Activated T-cell treated with anti-CD3 and anti-CD28 coated beads, Interleukin-2, amount 50 U/mL, for 72 hours (primary cell): ENCODE data around the gene KIF21A. TPM values are rescaled to one million over a fixed set of nuclear protein-coding genes. Genes with fewer than 3 reads are reported as not detected.

Experiments used
- ATAC-seq, 2 donors: fragments of 150-1000 bp; cut with Tn5 transposase; replicated peaks in 1 of 2; 2 replicates each; pipeline ENCODE4 v1.10.0; 2021; ENCODE audit warnings: moderate library complexity in 2 of 2, mild to moderate bottlenecking in 1 of 2
- DNase-seq, 2 donors: peaks; one replicate each; pipeline ENCODE4 v3.0.0; 2021 to 2022; ENCODE audit warnings: mixed read lengths in 1 of 2
- H3K27ac Mint-ChIP-seq: one replicate; pipeline ENCODE4 v1.8.0; 2022; ENCODE audit warnings: mild to moderate bottlenecking, moderate library complexity, mixed read lengths
- H3K27me3 Mint-ChIP-seq: one replicate; pipeline ENCODE4 v1.8.0; 2022; ENCODE audit warnings: low read depth, mixed read lengths
- H3K36me3 Mint-ChIP-seq, 2 donors: one replicate each; pipeline ENCODE4 v1.8.0; 2022; ENCODE audit warnings: mixed read lengths in 2 of 2, mild to moderate bottlenecking in 1 of 2; ENCODE audit not compliant: insufficient read depth in 2 of 2
- H3K4me1 Mint-ChIP-seq: one replicate; pipeline ENCODE4 v1.8.0; 2022; ENCODE audit warnings: low read depth, mixed read lengths
- H3K4me3 Mint-ChIP-seq, 2 donors: one replicate each; pipeline ENCODE4 v1.8.0; 2022; ENCODE audit warnings: mild to moderate bottlenecking in 2 of 2, mixed read lengths in 2 of 2, moderate library complexity in 2 of 2
- H3K9me3 Mint-ChIP-seq, 2 donors: one replicate each; pipeline ENCODE4 v1.8.0; 2022; ENCODE audit warnings: mixed read lengths in 2 of 2
- total RNA-seq, 2 donors: library from RNA; stranded (reverse); gene quantifications; one replicate each; pipeline ENCODE4 v1.2.3, GENCODE V29; 2022

KIF21A gene
- total RNA-seq, 2 donors from 2014 or later: 24.8 to 26.4 TPM

DNA sequence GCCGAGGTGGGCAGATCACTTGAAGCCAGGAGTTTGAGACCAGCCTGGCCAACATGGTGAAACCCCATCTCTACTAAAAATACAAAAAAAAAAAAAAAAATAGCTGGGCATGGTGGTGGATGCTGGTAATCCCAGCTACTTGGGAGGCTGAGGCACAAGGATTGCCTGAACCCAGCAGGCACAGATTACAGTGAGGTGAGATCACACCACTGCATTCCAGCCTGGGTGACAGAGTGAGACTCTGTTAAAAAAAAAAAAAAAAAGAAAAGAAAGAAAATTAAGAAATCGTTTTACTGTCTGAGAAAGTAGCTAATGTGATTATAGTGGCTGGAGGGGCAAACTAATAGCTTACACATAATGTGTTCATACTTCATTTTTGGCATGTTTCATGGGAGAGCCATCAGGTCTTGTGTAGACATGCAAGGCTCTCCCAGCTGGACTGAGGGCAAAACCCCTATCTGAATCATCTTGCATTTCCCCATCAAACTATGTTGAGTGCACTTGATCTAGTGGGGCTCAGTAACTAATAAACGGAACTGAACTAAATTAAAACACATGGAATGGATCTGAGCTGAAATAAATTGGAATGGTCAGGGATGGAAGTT, 16.2 kb downstream of the KIF21A start:
- Mint-ChIP-seq H3K27ac (no peak overlapping the region), H3K36me3 (no peaks in the 10 kb centered on the region), H3K4me3 (no peak overlapping the region), H3K27me3 (no peaks in the 10 kb centered on the region), H3K9me3 (no peaks in the 10 kb centered on the region), H3K4me1 (no peaks in the 10 kb centered on the region)
- no peak for ATAC-seq
- no peak for DNase-seq

DNA sequence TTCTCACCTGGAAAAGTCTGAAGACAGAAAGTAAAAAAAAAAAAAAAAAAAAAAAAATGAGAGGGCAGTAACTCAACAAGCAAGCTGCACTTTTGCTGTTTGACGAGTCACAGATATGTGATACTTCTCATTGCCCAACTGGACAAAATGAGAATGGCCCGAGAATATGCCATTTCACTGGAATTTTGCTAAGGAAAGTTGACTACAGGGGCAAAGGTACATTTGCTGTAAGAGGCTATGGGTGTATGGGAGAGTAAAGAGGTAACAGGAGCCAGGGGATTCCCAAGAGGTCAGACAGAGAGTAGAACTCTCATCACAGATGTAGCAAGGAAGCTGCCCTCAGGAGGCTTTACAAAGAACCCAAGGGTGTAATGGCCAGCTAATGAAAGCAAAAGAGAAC, 22.9 kb downstream of the KIF21A start:
- H3K4me1 Mint-ChIP-seq: peaks cover 5% of the 10 kb centered on the region
- no peak overlapping the region for H3K4me3 Mint-ChIP-seq
- ATAC-seq: no peak
- H3K27ac Mint-ChIP-seq: no peak overlapping the region
- DNase-seq: no peak
- peaks cover 3 to 5% of the 10 kb centered on the region in 2 donors for H3K9me3 Mint-ChIP-seq
- peaks cover 3 to 7% of the 10 kb centered on the region in 2 donors for H3K36me3 Mint-ChIP-seq
- H3K27me3 Mint-ChIP-seq: no peaks in the 10 kb centered on the region

DNA sequence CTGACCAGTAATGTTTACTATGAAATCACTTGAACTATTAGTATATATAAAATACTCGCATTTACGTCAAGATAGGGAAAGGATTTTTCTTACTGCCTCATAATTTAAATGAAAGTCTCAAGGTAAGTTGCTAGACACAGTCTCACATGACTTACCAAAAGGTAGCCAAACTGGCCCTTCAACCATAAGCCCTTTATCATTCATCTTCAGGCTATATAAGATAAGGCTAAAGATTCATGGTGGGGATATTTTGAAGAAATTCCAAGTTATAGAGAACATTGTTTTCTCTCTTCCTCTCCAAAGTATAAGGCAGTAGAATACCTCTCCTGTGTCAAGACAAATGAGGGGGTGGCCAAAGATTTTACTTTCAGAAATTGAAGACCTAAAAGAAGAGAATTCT, 23.4 kb downstream of the KIF21A start:
- no peak for ATAC-seq
- no peak overlapping the region for H3K27ac Mint-ChIP-seq
- H3K36me3 Mint-ChIP-seq: peaks cover 3 to 7% of the 10 kb centered on the region in 2 donors
- peaks cover 3 to 5% of the 10 kb centered on the region in 2 donors for H3K9me3 Mint-ChIP-seq
- H3K4me3 Mint-ChIP-seq: no peak overlapping the region
- no peak for DNase-seq
- peaks cover 7% of the 10 kb centered on the region for H3K4me1 Mint-ChIP-seq
- H3K27me3 Mint-ChIP-seq: no peaks in the 10 kb centered on the region

DNA sequence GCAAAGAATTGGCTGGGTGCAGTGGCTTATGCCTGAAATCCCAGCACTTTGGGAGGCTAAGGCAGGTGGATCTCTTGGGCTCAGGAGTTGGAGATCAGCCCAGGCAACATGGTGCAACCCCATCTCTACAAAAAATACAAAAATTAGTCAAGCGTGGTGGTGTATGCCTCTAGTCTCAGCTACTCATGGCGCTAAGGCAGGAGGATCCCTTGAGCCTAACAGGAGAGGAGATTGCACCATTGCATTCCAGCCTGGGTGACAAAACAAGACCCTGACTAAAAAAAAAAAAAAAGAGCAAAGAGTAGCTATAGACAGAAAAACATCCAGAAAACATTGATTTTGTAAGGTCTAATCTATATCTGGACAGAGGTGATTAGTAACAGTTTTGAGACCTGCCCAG, 25.0 kb downstream of the KIF21A start:
- Mint-ChIP-seq H3K27ac (no peak overlapping the region), H3K9me3 (peaks cover 3 to 5% of the 10 kb centered on the region in 2 donors), H3K27me3 (no peaks in the 10 kb centered on the region), H3K36me3 (peaks cover 3 to 7% of the 10 kb centered on the region in 2 donors), H3K4me1 (peaks cover 13% of the 10 kb centered on the region), H3K4me3 (no peak overlapping the region)
- ATAC-seq (no peak), DNase-seq (no peak)

DNA sequence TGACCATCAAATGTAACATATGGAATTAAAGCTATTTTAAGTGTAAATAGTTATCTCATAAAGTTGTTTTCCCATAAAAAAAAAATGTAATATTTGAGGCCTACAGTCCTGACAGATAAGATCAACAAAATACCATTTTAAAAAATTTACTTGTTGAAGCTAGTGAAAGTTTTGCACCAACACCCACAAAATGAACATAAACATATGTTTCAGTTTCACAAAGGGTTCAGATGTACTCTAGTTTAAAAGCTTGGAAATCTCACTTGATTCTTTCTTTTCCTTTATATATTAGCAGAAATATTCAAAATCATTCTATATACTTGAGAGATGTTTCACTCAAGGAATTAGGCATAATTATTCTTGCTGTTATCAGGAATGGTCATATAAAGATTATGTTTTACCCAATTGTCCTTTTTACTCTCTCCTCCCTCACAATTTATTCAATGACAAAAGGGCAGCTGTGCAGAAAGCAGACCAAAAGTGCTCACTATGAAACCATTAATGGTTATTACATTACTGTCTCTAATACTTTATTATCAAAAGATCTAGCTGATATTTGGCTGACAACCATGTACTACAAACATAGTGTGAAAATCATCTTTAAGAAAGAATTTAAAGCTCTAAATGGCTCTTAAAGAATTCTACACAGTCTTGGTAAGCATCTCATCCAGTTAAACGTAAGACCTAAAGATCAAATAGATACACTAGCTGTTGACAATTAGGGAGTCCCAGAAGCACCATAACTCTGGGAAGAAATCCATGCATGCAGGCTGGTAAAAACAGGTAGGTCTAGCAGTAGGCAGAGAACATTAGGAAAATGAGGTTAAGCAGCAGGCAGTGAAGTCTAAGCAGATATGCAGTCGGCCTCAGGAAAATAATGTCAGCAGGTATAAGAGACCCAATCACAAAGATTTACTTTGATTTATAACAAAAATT, 28.8 kb downstream of the KIF21A start:
- Mint-ChIP-seq H3K27me3 (no peaks in the 10 kb centered on the region), H3K27ac (peak overlapping the region; percentile 90), H3K9me3 (no peaks in the 10 kb centered on the region), H3K4me3 (no peak overlapping the region), H3K36me3 (no peaks in the 10 kb centered on the region), H3K4me1 (peaks cover 13% of the 10 kb centered on the region)
- DNase-seq: no peak
- ATAC-seq: no peak

DNA sequence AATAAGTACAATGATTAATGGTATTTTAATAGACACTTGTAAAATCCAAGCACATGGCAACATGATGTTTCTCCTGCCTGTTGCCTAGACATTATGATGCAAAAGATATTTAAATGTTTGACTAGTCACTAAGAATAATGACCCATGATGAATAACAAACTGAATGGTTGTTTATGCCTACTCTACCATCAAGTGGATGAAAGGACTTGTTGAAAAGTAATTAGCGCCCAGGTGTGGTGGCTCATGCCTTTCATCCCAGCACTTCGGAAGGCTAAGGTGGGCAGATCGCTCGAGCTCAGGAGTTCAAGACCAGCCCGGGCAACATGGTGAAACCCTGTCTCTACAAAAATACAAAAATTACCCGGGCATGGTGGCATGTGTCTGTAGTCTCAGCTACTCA, 30.7 kb downstream of the KIF21A start:
- no peak for ATAC-seq
- H3K4me3 Mint-ChIP-seq: no peak overlapping the region
- H3K36me3 Mint-ChIP-seq: no peaks in the 10 kb centered on the region
- H3K9me3 Mint-ChIP-seq: no peaks in the 10 kb centered on the region
- no peaks in the 10 kb centered on the region for H3K27me3 Mint-ChIP-seq
- no peak overlapping the region for H3K27ac Mint-ChIP-seq
- H3K4me1 Mint-ChIP-seq: peaks cover 17% of the 10 kb centered on the region
- DNase-seq: no peak

DNA sequence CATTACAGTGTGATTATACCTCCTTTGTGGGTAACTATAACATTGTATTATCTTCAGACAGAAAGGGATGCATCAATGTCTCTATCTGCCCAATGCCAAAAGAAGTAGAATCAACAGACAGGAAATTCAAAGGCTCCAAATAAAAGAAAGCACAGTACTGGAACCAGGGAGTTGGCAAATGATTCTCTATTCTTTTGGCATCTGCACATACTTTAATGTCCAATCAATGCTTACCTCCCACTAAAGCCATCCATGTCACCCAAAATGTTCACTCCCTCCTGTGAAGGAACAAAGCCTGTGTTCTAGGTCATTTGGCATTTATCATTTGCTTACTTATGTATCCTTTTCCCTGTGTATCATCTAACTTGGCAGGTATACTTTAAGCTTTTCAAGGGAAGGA, 36.7 kb downstream of the KIF21A start:
- Mint-ChIP-seq H3K4me1 (peaks cover 24% of the 10 kb centered on the region), H3K4me3 (peak overlapping the region in 1 of 2 donors; percentile 58), H3K27ac (peak overlapping the region; percentile 58), H3K36me3 (no peaks in the 10 kb centered on the region), H3K9me3 (no peaks in the 10 kb centered on the region), H3K27me3 (no peaks in the 10 kb centered on the region)
- no peak for ATAC-seq
- no peak for DNase-seq

DNA sequence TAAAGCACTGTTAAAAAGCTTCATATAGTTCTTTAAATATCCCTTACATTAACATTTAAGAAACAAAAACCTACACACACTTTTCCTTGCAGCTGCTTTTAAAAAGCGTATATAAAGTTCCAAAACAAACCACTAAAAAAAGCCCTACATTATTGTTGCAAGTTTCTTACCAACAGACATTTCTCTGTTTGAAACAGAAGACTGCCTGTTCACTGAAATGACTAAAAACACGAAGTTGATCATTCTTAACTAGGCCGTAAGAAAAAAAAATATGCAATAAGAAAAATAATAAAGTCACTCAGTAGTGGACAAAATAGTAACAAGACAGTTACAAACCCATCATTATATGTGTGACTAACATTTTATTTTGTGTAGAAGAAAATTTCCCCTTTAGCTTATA, 37.3 kb downstream of the KIF21A start:
- Mint-ChIP-seq H3K36me3 (no peaks in the 10 kb centered on the region), H3K27me3 (no peaks in the 10 kb centered on the region), H3K4me1 (peaks cover 24% of the 10 kb centered on the region), H3K9me3 (no peaks in the 10 kb centered on the region), H3K4me3 (peak overlapping the region in 1 of 2 donors; percentile 58), H3K27ac (peak overlapping the region; percentile 58)
- DNase-seq: no peak
- peak in 1 of 2 donors; percentile 27 for ATAC-seq

DNA sequence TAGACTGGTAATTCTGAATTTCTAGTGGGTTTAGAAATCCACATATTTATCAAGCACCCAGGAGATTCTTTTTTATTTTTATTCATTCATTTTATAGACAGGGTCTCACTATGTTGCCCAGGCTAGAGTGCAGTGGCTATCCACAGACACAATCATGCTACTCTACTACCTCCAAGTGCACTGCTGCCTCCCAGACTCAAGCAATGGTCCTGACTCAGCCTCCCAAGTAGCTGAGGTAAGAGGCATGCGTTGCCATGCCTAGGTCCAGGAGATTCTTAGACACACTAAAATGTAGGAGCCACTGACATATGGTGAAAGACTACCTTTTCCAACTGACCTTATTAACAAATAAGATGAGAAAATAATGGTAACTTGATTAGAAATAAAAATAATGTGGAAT, 38.9 kb downstream of the KIF21A start:
- Mint-ChIP-seq H3K4me1 (peaks cover 24% of the 10 kb centered on the region), H3K27me3 (no peaks in the 10 kb centered on the region), H3K9me3 (no peaks in the 10 kb centered on the region), H3K4me3 (no peak overlapping the region), H3K36me3 (no peaks in the 10 kb centered on the region), H3K27ac (no peak overlapping the region)
- DNase-seq (no peak), ATAC-seq (no peak)

DNA sequence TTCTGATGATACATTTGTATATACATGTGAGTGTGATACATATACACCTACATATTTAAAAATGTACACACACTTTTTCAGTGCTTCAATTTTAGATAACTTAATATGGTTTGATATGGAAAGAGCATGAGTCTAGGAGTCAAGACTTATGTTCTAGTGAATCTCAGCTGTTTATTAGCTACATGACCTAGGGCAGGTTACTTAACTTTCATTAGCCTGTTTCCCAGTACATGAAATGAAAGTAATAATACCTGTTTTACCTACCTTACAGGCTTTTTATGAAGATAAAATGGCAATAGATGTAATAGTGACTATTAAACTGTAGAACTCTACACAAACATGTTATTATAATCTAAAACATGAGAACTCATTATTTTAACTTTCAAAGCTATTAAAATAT, 39.5 kb downstream of the KIF21A start:
- no peak for DNase-seq
- H3K9me3 Mint-ChIP-seq: no peaks in the 10 kb centered on the region
- peaks cover 24% of the 10 kb centered on the region for H3K4me1 Mint-ChIP-seq
- ATAC-seq: no peak
- no peaks in the 10 kb centered on the region for H3K36me3 Mint-ChIP-seq
- H3K4me3 Mint-ChIP-seq: no peak overlapping the region
- H3K27me3 Mint-ChIP-seq: no peaks in the 10 kb centered on the region
- H3K27ac Mint-ChIP-seq: no peak overlapping the region

DNA sequence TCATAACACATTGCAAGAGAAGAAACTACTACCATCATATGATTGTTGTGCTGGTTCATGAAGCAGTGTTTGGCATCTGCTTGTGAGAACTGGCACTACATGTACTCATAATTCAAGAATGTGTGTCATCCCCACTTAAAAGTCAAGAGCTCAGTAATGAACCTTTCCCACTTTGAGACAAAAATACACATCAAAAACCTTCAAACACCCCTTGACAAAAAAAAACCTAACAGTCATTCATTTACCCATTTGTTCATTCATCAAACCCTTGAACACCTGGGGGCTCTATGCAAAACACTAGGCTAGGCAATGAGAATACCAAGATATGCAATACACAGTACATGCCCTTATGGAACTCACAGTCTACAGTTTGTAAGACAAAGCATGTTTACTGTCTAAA, 40.0 kb downstream of the KIF21A start:
- Mint-ChIP-seq H3K36me3 (no peaks in the 10 kb centered on the region), H3K4me1 (peaks cover 24% of the 10 kb centered on the region), H3K27me3 (no peaks in the 10 kb centered on the region), H3K4me3 (no peak overlapping the region), H3K9me3 (no peaks in the 10 kb centered on the region), H3K27ac (no peak overlapping the region)
- DNase-seq (peak; percentile 3 to 6), ATAC-seq (peak; percentile 96)

DNA sequence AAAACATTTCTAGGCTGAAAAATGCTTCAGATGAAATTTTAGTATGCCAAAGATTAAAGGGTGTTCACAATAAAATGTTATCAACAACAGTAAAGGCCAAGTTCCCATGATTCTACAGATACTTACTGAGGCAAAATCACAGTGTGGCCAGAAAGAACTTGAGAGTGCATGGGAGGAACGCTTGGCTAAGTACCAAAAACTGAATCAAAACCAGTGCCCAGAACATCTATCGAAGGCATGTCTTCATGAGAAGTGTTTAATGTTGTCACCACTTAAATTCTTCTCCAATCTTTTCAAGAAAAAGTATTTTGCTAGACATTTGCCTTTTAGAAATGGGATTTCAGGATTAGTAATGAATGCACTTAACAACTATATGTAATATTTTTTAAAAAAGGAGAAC, 41.5 kb downstream of the KIF21A start:
- no peaks in the 10 kb centered on the region for H3K9me3 Mint-ChIP-seq
- ATAC-seq (no peak), DNase-seq (no peak)
- peaks cover 13% of the 10 kb centered on the region for H3K4me1 Mint-ChIP-seq
- H3K27me3 Mint-ChIP-seq: no peaks in the 10 kb centered on the region
- no peak overlapping the region for H3K4me3 Mint-ChIP-seq
- no peak overlapping the region for H3K27ac Mint-ChIP-seq
- no peaks in the 10 kb centered on the region for H3K36me3 Mint-ChIP-seq

DNA sequence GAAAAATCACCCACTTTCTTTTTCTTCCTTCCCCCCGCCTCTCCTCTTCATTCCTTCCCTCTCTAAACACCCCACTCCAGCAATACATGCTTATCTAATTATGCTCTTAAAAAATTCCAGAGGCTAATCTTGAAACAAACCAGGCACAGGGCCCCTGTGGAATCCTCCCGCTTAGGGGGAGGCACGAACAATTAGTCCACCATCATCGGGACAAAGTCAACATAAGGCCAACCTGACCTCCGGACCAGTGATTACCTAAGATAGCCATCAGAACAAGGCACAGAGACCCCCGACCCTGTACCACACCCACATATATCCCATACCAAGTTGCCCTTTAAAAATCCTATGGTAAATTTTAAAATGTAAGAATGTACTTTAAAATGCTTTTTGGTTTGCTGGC, 47.1 kb downstream of the KIF21A start:
- no peaks in the 10 kb centered on the region for H3K9me3 Mint-ChIP-seq

More for the DNA sequence above, 47.1 kb downstream of the KIF21A start:
- DNase-seq (no peak), ATAC-seq (no peak)
- Mint-ChIP-seq H3K36me3 (no peaks in the 10 kb centered on the region), H3K27me3 (no peaks in the 10 kb centered on the region), H3K27ac (no peak overlapping the region), H3K4me1 (no peaks in the 10 kb centered on the region), H3K4me3 (no peak overlapping the region)
